Progenitor cell of endocrine pancreas (in vitro differentiated cells): ENCODE results near the gene BANF1. TPM values are rescaled to one million over a fixed set of nuclear protein-coding genes. Genes with fewer than 3 reads are reported as not detected.

Experiments
- DNase-seq: peaks from one replicate; pipeline ENCODE4 v3.0.0; 2021; ENCODE audit warnings: low spot score; ENCODE audit not compliant: unreplicated experiment
- H3K27ac Mint-ChIP-seq: 2 replicates; pipeline ENCODE4 v1.8.0; 2021; ENCODE audit warnings: mild to moderate bottlenecking, moderate library complexity, mixed read lengths
- H3K27me3 Mint-ChIP-seq: 2 replicates; pipeline ENCODE4 v1.8.0; 2021; ENCODE audit warnings: mixed read lengths
- H3K36me3 Mint-ChIP-seq: 2 replicates; pipeline ENCODE4 v1.8.0; 2022; ENCODE audit warnings: mixed read lengths; ENCODE audit not compliant: insufficient read depth
- H3K4me1 Mint-ChIP-seq: 2 replicates; pipeline ENCODE4 v1.8.0; 2021; ENCODE audit warnings: low read depth, mixed read lengths
- H3K4me3 Mint-ChIP-seq: 2 replicates; pipeline ENCODE4 v1.8.0; 2021; ENCODE audit warnings: low read depth, mild to moderate bottlenecking, moderate library complexity, mixed read lengths
- H3K9me3 Mint-ChIP-seq: 2 replicates; pipeline ENCODE4 v1.8.0; 2021; ENCODE audit warnings: low read depth, mixed read lengths
- CTCF ChIP-seq: fragments of 200-600 bp; sonication (generic); IDR thresholded peaks from one replicate; pipeline ENCODE4 v1.5.0; 2021; ENCODE audit warnings: antibody characterized with exemption, mild to moderate bottlenecking; ENCODE audit not compliant: unreplicated experiment
- total RNA-seq: library from RNA; stranded (reverse); gene quantifications from 2 replicates; pipeline ENCODE4 v1.2.1, GENCODE V29; 2021

Gene BANF1
- total RNA-seq, 1 donor from 2014 or later = 200 TPM

DNA sequence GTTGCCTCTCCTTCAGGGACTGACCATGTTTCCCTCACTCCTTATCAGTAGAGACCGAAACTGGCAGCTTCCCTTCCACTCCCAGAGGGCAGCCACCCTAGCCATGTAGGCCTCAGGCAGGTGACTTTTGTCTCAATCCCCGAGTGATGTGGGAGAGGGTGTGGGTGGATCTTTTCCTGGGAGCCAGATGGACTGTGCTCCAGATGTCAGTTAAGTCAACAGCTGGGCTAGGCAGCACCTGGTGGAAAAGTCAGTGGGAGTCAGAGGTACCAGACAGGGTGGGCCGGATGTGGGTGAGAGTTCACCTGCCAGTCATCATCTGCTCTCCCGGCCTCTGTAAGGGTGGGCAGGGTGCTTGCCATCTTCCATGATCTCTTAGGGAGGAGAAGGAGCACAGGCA is 1.9 kb downstream of the BANF1 start:
- Mint-ChIP-seq H3K27me3 (peaks cover 6% of the 10 kb centered on the region), H3K27ac (peak overlapping the region; percentile 5), H3K36me3 (peaks cover 9% of the 10 kb centered on the region), H3K4me3 (peak overlapping the region; percentile 62), H3K4me1 (peaks cover 18% of the 10 kb centered on the region), H3K9me3 (no peaks in the 10 kb centered on the region)
- no peak for DNase-seq
- no peak for TF ChIP-seq CTCF

- Mint-ChIP-seq H3K4me1 (peaks cover 13% of the 10 kb centered on the region), H3K36me3 (peaks cover 1% of the 10 kb centered on the region), H3K4me3 (peak overlapping the region; percentile 22), H3K27ac (no peak overlapping the region), H3K9me3 (no peaks in the 10 kb centered on the region), H3K27me3 (peaks cover 15% of the 10 kb centered on the region)
- no peak for DNase-seq
- TF ChIP-seq CTCF = no peak
These were observed 4.0 kb downstream of the BANF1 start for GRCh38 chr11:66006134-66006890.

- H3K4me3 Mint-ChIP-seq = no peak overlapping the region
- TF ChIP-seq CTCF = no peak
- peaks cover 12% of the 10 kb centered on the region for H3K4me1 Mint-ChIP-seq
- no peak overlapping the region for H3K27ac Mint-ChIP-seq
- no peaks in the 10 kb centered on the region for H3K9me3 Mint-ChIP-seq
- peaks cover 18% of the 10 kb centered on the region for H3K27me3 Mint-ChIP-seq
- H3K36me3 Mint-ChIP-seq = peaks cover 1% of the 10 kb centered on the region
- no peak for DNase-seq
These were observed 4.5 kb downstream of the BANF1 start for GRCh38 chr11:66006891-66007176.

GRCh38 chr11:66007201-66007634 is 4.9 kb downstream of the BANF1 start:
- Mint-ChIP-seq H3K9me3 (no peaks in the 10 kb centered on the region), H3K36me3 (peaks cover 1% of the 10 kb centered on the region), H3K4me1 (peaks cover 10% of the 10 kb centered on the region), H3K27me3 (peaks cover 18% of the 10 kb centered on the region), H3K27ac (no peak overlapping the region), H3K4me3 (no peak overlapping the region)
- no peak for TF ChIP-seq CTCF
- DNase-seq = no peak

GRCh38 chr11:66008095-66008467 is 5.8 kb downstream of the BANF1 start:
- no peak for DNase-seq
- H3K36me3 Mint-ChIP-seq = peaks cover 1% of the 10 kb centered on the region
- H3K4me3 Mint-ChIP-seq = no peak overlapping the region
- peaks cover 6% of the 10 kb centered on the region for H3K4me1 Mint-ChIP-seq
- TF ChIP-seq CTCF = no peak
- no peak overlapping the region for H3K27ac Mint-ChIP-seq
- H3K9me3 Mint-ChIP-seq = no peaks in the 10 kb centered on the region
- peaks cover 18% of the 10 kb centered on the region for H3K27me3 Mint-ChIP-seq
